K562 (cell line): ENCODE data around the gene KCTD1.

ENCODE experiments used
- EP300 ChIP-seq: IDR thresholded peaks from 2 replicates; pipeline ENCODE4 v1.6.1; 2012; ENCODE audit warnings: low read length, improper control_type of control experiment
- SMAD3 ChIP-seq: fragments of 450-650 bp; formaldehyde crosslinking; conservative IDR thresholded peaks from 2 replicates; pipeline ENCODE4 v1.4.0; 2020; ENCODE audit warnings: mild to moderate bottlenecking

DNA sequence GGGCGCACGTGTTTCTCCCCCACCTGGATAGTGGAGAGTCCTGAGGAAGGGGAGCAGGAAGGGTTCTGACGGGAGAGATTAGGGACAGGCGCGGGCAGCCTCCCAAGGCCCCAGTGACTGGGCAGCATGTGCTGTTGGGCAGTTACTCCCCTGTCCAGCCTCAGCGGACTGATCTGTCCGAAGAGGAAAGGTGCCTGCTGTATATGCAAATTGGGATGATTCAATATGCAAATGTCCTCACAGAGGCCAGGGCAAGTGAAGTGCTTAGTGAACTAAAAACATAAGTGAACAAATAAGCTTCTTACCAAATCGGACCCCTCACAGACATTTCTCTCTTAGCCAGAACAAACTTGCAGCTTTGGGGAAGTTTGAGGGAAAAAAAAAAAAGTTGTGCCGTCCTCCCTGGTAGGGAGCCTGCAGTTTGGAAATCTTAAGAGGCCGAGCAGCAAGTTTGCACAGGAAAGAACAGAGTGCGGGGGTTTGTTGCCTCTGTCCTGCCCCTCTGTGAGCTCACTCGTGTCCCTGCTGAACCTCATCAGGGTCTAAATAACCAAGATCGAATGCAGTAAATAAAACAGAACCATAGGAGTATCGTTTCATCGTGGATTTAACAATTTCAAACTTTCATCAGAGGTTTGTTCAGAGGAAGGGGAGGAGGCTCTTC is 141.4 kb downstream of the KCTD1 start:
- TF ChIP-seq EP300 (no peak), SMAD3 (CRISPR knock-in tag) (no peak)
